AG04449 (cell line): ENCODE results near the gene GFRA1.

ENCODE experiments used
- CTCF ChIA-PET: fragments of 350-600 bp; formaldehyde crosslinking; extraction: SDS; loops from one replicate; lab custom pipeline; 2021; ENCODE audit warnings: antibody characterized with exemption; lab: Yijun Ruan, JAX
- POLR2A ChIA-PET: fragments of 400-600, 350-600 bp; formaldehyde crosslinking; extraction: SDS; loops from one replicate; lab custom pipeline; 2020; ENCODE audit warnings: antibody characterized with exemption, inconsistent platforms; lab: Yijun Ruan, JAX
- DNase-seq: peaks from one replicate; pipeline ENCODE4 v3.0.0-alpha.2; 2010; ENCODE audit warnings: low read depth, low spot score
- H3K4me3 ChIP-seq: 2 replicates; pipeline ENCODE4 v1.5.1; 2011; ENCODE audit warnings: low read depth, mild to moderate bottlenecking, control low read depth, low read length
- TF ChIP-seq, protein P1 (sequence below): IDR thresholded peaks from one replicate; pipeline ENCODE4 v1.5.1; 2011; ENCODE audit warnings: mild to moderate bottlenecking, moderate library complexity, low read length, control low read depth, inconsistent platforms; ENCODE audit not compliant: insufficient read depth; ENCODE audit errors: missing control alignments

Gene GFRA1

GRCh38 chr10:116096526-116096925 is 176.5 kb downstream of the GFRA1 start:
- DNase-seq = no peak
- no peak overlapping the region for H3K4me3 ChIP-seq
- POLR2A ChIA-PET = no interaction called here
- CTCF ChIA-PET = no interaction called here
- TF ChIP-seq, protein P1, sequence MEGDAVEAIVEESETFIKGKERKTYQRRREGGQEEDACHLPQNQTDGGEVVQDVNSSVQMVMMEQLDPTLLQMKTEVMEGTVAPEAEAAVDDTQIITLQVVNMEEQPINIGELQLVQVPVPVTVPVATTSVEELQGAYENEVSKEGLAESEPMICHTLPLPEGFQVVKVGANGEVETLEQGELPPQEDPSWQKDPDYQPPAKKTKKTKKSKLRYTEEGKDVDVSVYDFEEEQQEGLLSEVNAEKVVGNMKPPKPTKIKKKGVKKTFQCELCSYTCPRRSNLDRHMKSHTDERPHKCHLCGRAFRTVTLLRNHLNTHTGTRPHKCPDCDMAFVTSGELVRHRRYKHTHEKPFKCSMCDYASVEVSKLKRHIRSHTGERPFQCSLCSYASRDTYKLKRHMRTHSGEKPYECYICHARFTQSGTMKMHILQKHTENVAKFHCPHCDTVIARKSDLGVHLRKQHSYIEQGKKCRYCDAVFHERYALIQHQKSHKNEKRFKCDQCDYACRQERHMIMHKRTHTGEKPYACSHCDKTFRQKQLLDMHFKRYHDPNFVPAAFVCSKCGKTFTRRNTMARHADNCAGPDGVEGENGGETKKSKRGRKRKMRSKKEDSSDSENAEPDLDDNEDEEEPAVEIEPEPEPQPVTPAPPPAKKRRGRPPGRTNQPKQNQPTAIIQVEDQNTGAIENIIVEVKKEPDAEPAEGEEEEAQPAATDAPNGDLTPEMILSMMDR = no peak

DNA sequence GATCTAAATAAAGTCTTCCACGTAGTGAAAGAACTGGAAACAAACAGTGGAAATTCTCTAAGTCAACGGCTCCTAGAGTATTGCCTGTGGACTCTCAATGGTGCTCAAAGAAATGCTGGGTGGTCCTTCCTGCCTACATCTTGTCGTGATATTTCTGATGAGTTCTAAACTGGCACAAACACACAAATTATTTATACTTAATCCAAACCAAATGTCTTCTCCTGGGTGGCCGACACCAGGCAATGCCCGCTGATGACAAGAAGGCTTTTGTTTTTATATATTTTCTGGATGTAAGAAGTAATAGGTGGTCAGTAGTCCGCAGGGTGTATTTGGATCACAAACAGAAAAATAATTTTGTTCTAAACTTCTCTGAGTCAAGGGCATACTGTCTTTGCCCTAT is 178.7 kb downstream of the GFRA1 start:
- H3K4me3 ChIP-seq = no peak overlapping the region
- TF ChIP-seq, protein P1 = no peak
- DNase-seq = no peak
- CTCF ChIA-PET = no interaction called here
- POLR2A ChIA-PET = no interaction called here

DNA sequence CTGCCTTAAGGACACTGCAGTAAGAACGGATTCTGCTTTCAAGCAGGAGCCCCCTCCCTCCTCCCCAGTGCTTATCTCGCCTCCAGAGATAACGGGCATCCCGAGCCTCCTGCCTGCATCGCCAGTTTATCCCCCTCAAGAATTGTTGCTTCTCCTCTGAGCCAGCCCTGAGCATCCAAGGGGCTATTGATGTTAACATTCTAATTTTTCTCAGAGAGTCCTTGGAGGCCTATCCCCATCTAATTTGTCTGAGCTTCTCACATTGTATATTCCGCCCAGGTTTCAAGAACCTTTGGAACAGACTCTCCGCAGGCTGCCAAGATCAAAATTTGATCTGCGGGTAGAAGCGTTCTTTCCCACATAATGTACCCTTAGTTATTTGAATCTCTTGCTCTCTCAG is 180.0 kb downstream of the GFRA1 start:
- CTCF ChIA-PET = interaction anchor here (1.5 kb wide), 1 partner anchor 10 kb away, joined by 3 read pairs; no protein-coding TSS in a partner anchor
- TF ChIP-seq, protein P1 = no peak
- POLR2A ChIA-PET = no interaction called here
- no peak overlapping the region for H3K4me3 ChIP-seq
- DNase-seq = no peak

- no peak for DNase-seq
- POLR2A ChIA-PET = no interaction called here
Measured at GRCh38 chr10:116088985-116089384, 184.0 kb downstream of the GFRA1 start.

GRCh38 chr10:116085323-116085722 is 187.7 kb downstream of the GFRA1 start:
- no peak overlapping the region for H3K4me3 ChIP-seq
- TF ChIP-seq, protein P1 = no peak
- ChIA-PET CTCF (no interaction called here), POLR2A (no interaction called here)
- no peak for DNase-seq

More at GRCh38 chr10:116088985-116089384, 184.0 kb downstream of the GFRA1 start:
- CTCF ChIA-PET = no interaction called here
- no peak overlapping the region for H3K4me3 ChIP-seq
- TF ChIP-seq, protein P1 = no peak

GRCh38 chr10:116084161-116084560 is 188.8 kb downstream of the GFRA1 start:
- no peak for DNase-seq
- TF ChIP-seq, protein P1 = no peak
- ChIA-PET CTCF (no interaction called here), POLR2A (no interaction called here)
- no peak overlapping the region for H3K4me3 ChIP-seq
